Body of pancreas (tissue), 4 donors: Measurements from ENCODE around the gene COL4A2.

ENCODE experiments used
- POLR2A ChIP-seq, 3 donors: fragments of 450-650 bp; IDR thresholded peaks; one replicate each; pipeline ENCODE4 v1.6.1; 2016; ENCODE audit warnings: antibody characterized with exemption in 3 of 3, mild to moderate bottlenecking in 2 of 3
- TF ChIP-seq, protein P1 (sequence below), 7 experiments: fragments of 450-650 bp in 4 of 7; fragments of 200-600 bp in 3 of 7; sonication (generic) in 3 of 7; IDR thresholded peaks; one replicate each; pipeline ENCODE4 v1.5.1; 2016 to 2019; ENCODE audit warnings: antibody characterized with exemption in 7 of 7

- no peak for TF ChIP-seq POLR2A (IDR thresholded peaks at IDR 0.05)
- TF ChIP-seq, protein P1, sequence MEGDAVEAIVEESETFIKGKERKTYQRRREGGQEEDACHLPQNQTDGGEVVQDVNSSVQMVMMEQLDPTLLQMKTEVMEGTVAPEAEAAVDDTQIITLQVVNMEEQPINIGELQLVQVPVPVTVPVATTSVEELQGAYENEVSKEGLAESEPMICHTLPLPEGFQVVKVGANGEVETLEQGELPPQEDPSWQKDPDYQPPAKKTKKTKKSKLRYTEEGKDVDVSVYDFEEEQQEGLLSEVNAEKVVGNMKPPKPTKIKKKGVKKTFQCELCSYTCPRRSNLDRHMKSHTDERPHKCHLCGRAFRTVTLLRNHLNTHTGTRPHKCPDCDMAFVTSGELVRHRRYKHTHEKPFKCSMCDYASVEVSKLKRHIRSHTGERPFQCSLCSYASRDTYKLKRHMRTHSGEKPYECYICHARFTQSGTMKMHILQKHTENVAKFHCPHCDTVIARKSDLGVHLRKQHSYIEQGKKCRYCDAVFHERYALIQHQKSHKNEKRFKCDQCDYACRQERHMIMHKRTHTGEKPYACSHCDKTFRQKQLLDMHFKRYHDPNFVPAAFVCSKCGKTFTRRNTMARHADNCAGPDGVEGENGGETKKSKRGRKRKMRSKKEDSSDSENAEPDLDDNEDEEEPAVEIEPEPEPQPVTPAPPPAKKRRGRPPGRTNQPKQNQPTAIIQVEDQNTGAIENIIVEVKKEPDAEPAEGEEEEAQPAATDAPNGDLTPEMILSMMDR (IDR thresholded peaks at IDR 0.05), result no peak
These were observed 43.4 kb downstream of the COL4A2 start for GRCh38 chr13:110350509-110350908.
